Measurements from ENCODE around the gene SPHKAP.
"Not testable (repeated sequence)": the region's sequence is repeated elsewhere in the genome, so short reads cannot be mapped to it uniquely, and the experiment has no call there.

Gene SPHKAP

GRCh38 chr2:228181098-228182019, at the start of gene SPHKAP:
Gene SPHKAP (minus strand): TSS chr2:228181687. CDS start chr2:228181598, 89 bp downstream.
- no peak for DNase-seq (ENCODE audit: low read depth)

GRCh38 chr2:228227466-228227865, 46.0 kb upstream of the SPHKAP start:
- DNase-seq (ENCODE audit: low read depth): no peak

GRCh38 chr2:228224410-228224809, 42.9 kb upstream of the SPHKAP start:
- DNase-seq (ENCODE audit: low read depth): no peak

- not testable (repeated sequence) for DNase-seq (ENCODE audit: low read depth)
These were observed 37.1 kb upstream of the SPHKAP start for GRCh38 chr2:228218593-228218992.

- no peak for DNase-seq (ENCODE audit: low read depth)
These were observed 16.0 kb upstream of the SPHKAP start for GRCh38 chr2:228197504-228197903.

GRCh38 chr2:228180181-228181097, 1.0 kb downstream of the SPHKAP start:
- no peak for DNase-seq (ENCODE audit: low read depth)

GRCh38 chr2:228167290-228167689, 14.2 kb downstream of the SPHKAP start:
- DNase-seq (ENCODE audit: low read depth): no peak

GRCh38 chr2:228164718-228165117, 16.8 kb downstream of the SPHKAP start:
- no peak for DNase-seq (ENCODE audit: low read depth)

GRCh38 chr2:228157841-228158240, 23.6 kb downstream of the SPHKAP start:
- DNase-seq (ENCODE audit: low read depth): no peak

- no peak for DNase-seq (ENCODE audit: low read depth)
These were observed 36.5 kb downstream of the SPHKAP start for GRCh38 chr2:228144961-228145360.

- DNase-seq (ENCODE audit: low read depth): no peak
These were observed 40.5 kb downstream of the SPHKAP start for GRCh38 chr2:228140934-228141528.

GRCh38 chr2:228136027-228136426, 45.5 kb downstream of the SPHKAP start:
- DNase-seq (ENCODE audit: low read depth): no peak

- DNase-seq (ENCODE audit: low read depth): no peak
These were observed 46.2 kb downstream of the SPHKAP start for GRCh38 chr2:228135300-228135699.

- no peak for DNase-seq (ENCODE audit: low read depth)
These were observed 49.7 kb downstream of the SPHKAP start for GRCh38 chr2:228131833-228132232.

- no peak for DNase-seq (ENCODE audit: low read depth)
These were observed 55.1 kb downstream of the SPHKAP start for GRCh38 chr2:228126401-228126800.

- DNase-seq (ENCODE audit: low read depth): no peak
These were observed 62.5 kb downstream of the SPHKAP start for GRCh38 chr2:228118940-228119339.

GRCh38 chr2:228107846-228108245, 73.6 kb downstream of the SPHKAP start:
- no peak for DNase-seq (ENCODE audit: low read depth)

GRCh38 chr2:228105526-228106250, 75.8 kb downstream of the SPHKAP start:
- DNase-seq (ENCODE audit: low read depth): no peak

GRCh38 chr2:228104215-228104614, 77.3 kb downstream of the SPHKAP start:
- no peak for DNase-seq (ENCODE audit: low read depth)

GRCh38 chr2:228103379-228103778, 78.1 kb downstream of the SPHKAP start:
- no peak for DNase-seq (ENCODE audit: low read depth)

GRCh38 chr2:228102949-228103348, 78.5 kb downstream of the SPHKAP start:
- DNase-seq (ENCODE audit: low read depth): no peak
